HepG2 (cell line): ENCODE measurements around the gene IQCM. TPM values are rescaled to one million over a fixed set of nuclear protein-coding genes. Genes with fewer than 3 reads are reported as not detected.

Experiments used
- ATAC-seq: fragments of 200-7000 bp; cut with Tn5 transposase; 3 replicates; pipeline ENCODE4 v1.9.1; 2020; ENCODE audit warnings: mild to moderate bottlenecking, moderate library complexity
- BruUV-seq: library from RNA; stranded (reverse); fragments of 400-500 nt; replicated peaks from 2 replicates; lab custom pipeline; 2021; lab: Mats Ljungman, UMichigan
- CTCF ChIA-PET: fragments of 300-600 bp; formaldehyde crosslinking; extraction: SDS; loops from one replicate; lab custom pipeline; 2021; ENCODE audit warnings: low total read pairs, inconsistent platforms, low intra/inter-chr PET ratio; lab: Yijun Ruan, JAX
- POLR2A ChIA-PET: fragments of 350-600 bp; sonication (Branson Sonifier 250); formaldehyde crosslinking; loops from one replicate; lab custom pipeline; 2020; ENCODE audit warnings: antibody characterized with exemption, inconsistent platforms; lab: Yijun Ruan, JAX
- DNase-seq: peaks from one replicate; pipeline ENCODE4 v3.0.0-alpha.2; 2015; ENCODE audit warnings: low spot score
- FAIRE-seq: peaks from 3 replicates; lab custom pipeline; 2011; peaks lifted over from hg19 to GRCh38; lab: Jason Lieb, UNC
- H2AFZ ChIP-seq: one replicate; pipeline ENCODE4 v1.6.1; 2011; ENCODE audit warnings: low read length, inconsistent platforms
- H3K27ac ChIP-seq: fragments of 300-600 bp; 3 replicates; pipeline ENCODE4 v1.8.0; 2011; ENCODE audit warnings: mixed run types, mild to moderate bottlenecking, mixed read lengths, low read length, inconsistent platforms; ENCODE audit not compliant: insufficient read depth; ENCODE audit errors: extremely low read length
- H3K27me3 ChIP-seq, 2 experiments: fragments of 200-600 bp in 1 of 2; 2 replicates in 1 of 2; 3 replicates in 1 of 2; pipeline versions ENCODE4 v1.6.0 to v1.8.0; 2011; ENCODE audit warnings: low read length in 2 of 2, mild to moderate bottlenecking in 2 of 2, moderate library complexity in 2 of 2, inconsistent platforms in 1 of 2; ENCODE audit not compliant: insufficient read depth in 2 of 2, control insufficient read depth in 1 of 2
- H3K36me3 ChIP-seq, 2 experiments: fragments of 200-600 bp in 1 of 2; replicated peaks in 1 of 2; 2 replicates in 1 of 2; 3 replicates in 1 of 2; pipeline versions ENCODE4 v1.5.1 to v1.8.0; 2011; ENCODE audit warnings: low read length in 2 of 2, inconsistent platforms in 1 of 2; ENCODE audit not compliant: insufficient read depth in 2 of 2, control insufficient read depth in 1 of 2
- H3K4me1 ChIP-seq: 2 replicates; pipeline ENCODE4 v1.5.1; 2012; ENCODE audit warnings: low read length, inconsistent platforms; ENCODE audit not compliant: insufficient read depth
- H3K4me2 ChIP-seq: 2 replicates; pipeline ENCODE4 v1.6.0; 2011; ENCODE audit warnings: low read depth, low read length, inconsistent platforms
- H3K4me3 ChIP-seq, 3 experiments: fragments of 200-600 bp in 1 of 3; sonication (generic), shearing (Covaris generic) in 1 of 3; replicated peaks in 1 of 3; 2 replicates each; pipeline ENCODE4 v1.5.1; 2011 to 2016; ENCODE audit warnings: low read length in 3 of 3, inconsistent platforms in 2 of 3, low read depth in 2 of 3, mild to moderate bottlenecking in 2 of 3, control low read depth in 1 of 3, mixed read lengths in 1 of 3; ENCODE audit not compliant: insufficient read depth in 1 of 3
- H3K79me2 ChIP-seq: one replicate; pipeline ENCODE4 v1.6.1; 2011; ENCODE audit warnings: low read length, inconsistent platforms; ENCODE audit not compliant: insufficient read depth
- H3K9ac ChIP-seq: 2 replicates; pipeline ENCODE4 v1.6.0; 2011; ENCODE audit warnings: mild to moderate bottlenecking, low read depth, low read length, inconsistent platforms; ENCODE audit not compliant: insufficient read depth
- H3K9me3 ChIP-seq: 2 replicates; pipeline ENCODE4 v1.5.1; 2012; ENCODE audit warnings: mild to moderate bottlenecking, low read length
- H4K20me1 ChIP-seq: 2 replicates; pipeline ENCODE4 v1.6.0; 2011; ENCODE audit warnings: inconsistent platforms, mild to moderate bottlenecking, low read length, moderate library complexity; ENCODE audit not compliant: insufficient read depth
- ADNP ChIP-seq: sonication (generic); formaldehyde crosslinking; IDR thresholded peaks from 2 replicates; pipeline ENCODE4 v1.4.0; 2020; ENCODE audit warnings: missing genetic modification reagents
- ATF5 ChIP-seq: sonication (generic); formaldehyde crosslinking; IDR thresholded peaks from 2 replicates; pipeline ENCODE4 v1.4.0; 2020; ENCODE audit warnings: mild to moderate bottlenecking, low read depth, missing genetic modification reagents
- CREBL2 ChIP-seq: sonication (generic); formaldehyde crosslinking; IDR thresholded peaks from 2 replicates; pipeline ENCODE4 v1.8.1; 2023; ENCODE audit warnings: missing genetic modification reagents, mild to moderate bottlenecking, borderline replicate concordance
- DBP ChIP-seq: sonication (generic); formaldehyde crosslinking; IDR thresholded peaks from 2 replicates; pipeline ENCODE4 v1.4.0; 2020; ENCODE audit warnings: missing genetic modification reagents; ENCODE audit errors: not compliant biosample characterization
- HCFC1 ChIP-seq: fragments of 150-350 bp; IDR thresholded peaks from 2 replicates; pipeline ENCODE4 v1.6.1; 2014; ENCODE audit warnings: low read depth, low read length
- HDAC2 ChIP-seq: sonication (generic); formaldehyde crosslinking; IDR thresholded peaks from 2 replicates; pipeline ENCODE4 v1.4.0; 2020; ENCODE audit warnings: missing genetic modification reagents
- STAG1 ChIP-seq: sonication (generic); formaldehyde crosslinking; IDR thresholded peaks from 2 replicates; pipeline ENCODE4 v1.4.0; 2020; ENCODE audit warnings: missing genetic modification reagents
- TCF7L2 ChIP-seq: IDR thresholded peaks from 2 replicates; pipeline ENCODE4 v1.6.1; 2011; ENCODE audit warnings: mild to moderate bottlenecking, low read depth, low read length, moderate library complexity
- ZBTB1 ChIP-seq: sonication (generic); formaldehyde crosslinking; IDR thresholded peaks from 2 replicates; pipeline ENCODE4 v1.4.0; 2020; ENCODE audit warnings: missing genetic modification reagents, borderline replicate concordance
- ZNF317 ChIP-seq: sonication (generic); formaldehyde crosslinking; IDR thresholded peaks from 2 replicates; pipeline ENCODE4 v1.5.0; 2020; ENCODE audit warnings: mild to moderate bottlenecking, missing genetic modification reagents
- ZNF318 ChIP-seq: sonication (generic); formaldehyde crosslinking; IDR thresholded peaks from 2 replicates; pipeline ENCODE4 v1.4.0; 2020; ENCODE audit warnings: mild to moderate bottlenecking, missing genetic modification reagents
- ZNF446 ChIP-seq: sonication (generic); formaldehyde crosslinking; IDR thresholded peaks from 2 replicates; pipeline ENCODE4 v1.5.0; 2020; ENCODE audit warnings: mild to moderate bottlenecking, missing genetic modification reagents
- ZNF605 ChIP-seq: sonication (generic); formaldehyde crosslinking; IDR thresholded peaks from 2 replicates; pipeline ENCODE4 v1.8.0; 2022; ENCODE audit warnings: mild to moderate bottlenecking, missing genetic modification reagents
- WGBS: methylation state at CpG from one replicate; pipeline ENCODE4 v1.1.6; 2017; ENCODE audit warnings: low lambda C conversion rate; 5-methylcytosine and 5-hydroxymethylcytosine counted together
- in situ Hi-C: cut with HindIII; loops from 2 replicates; pipeline ENCODE4 v1.10.0; 2017; ENCODE audit warnings: low pct_unique_long_range_greater_than_20kb; ENCODE audit not compliant: extremely low pct_ligation_motif_present
- intact Hi-C: fragments of 100-400 bp; cut with micrococcal nuclease; formaldehyde crosslinking; loops from one replicate; pipeline ENCODE4 v1.10.0; 2022; ENCODE audit not compliant: unreplicated experiment
- polyA plus RNA-seq, 8 experiments: library from polyadenylated mRNA; depleted of rRNA in 3 of 8; stranded (reverse) in 7 of 8; unstranded in 1 of 8; fragments of >200 nt; fragmentation: Illumina TruSeq in 4 of 8; extraction: Trizol in 4 of 8; gene quantifications; 2 replicates each; pipeline versions ENCODE4 v1.2.1 to v1.2.3, GENCODE V29; 2011 to 2016; ENCODE audit warnings: low read depth in 4 of 8, missing spikeins in 1 of 8, mixed read lengths in 1 of 8; ENCODE audit not compliant: insufficient read depth in 1 of 8
- total RNA-seq, 5 experiments: library from RNA; depleted of rRNA; stranded (reverse); fragments of >200 nt; fragmentation: Illumina TruSeq; extraction: Trizol; gene quantifications; 2 replicates each; pipeline ENCODE4 v1.2.3, GENCODE V29; 2016; ENCODE audit warnings: low read depth in 1 of 5

The IQCM gene
- total and polyA plus RNA-seq, 2 of the 13 experiments (the other 11 are each of a cell fraction or from before 2014, with no cell fraction given) = not detected

DNA sequence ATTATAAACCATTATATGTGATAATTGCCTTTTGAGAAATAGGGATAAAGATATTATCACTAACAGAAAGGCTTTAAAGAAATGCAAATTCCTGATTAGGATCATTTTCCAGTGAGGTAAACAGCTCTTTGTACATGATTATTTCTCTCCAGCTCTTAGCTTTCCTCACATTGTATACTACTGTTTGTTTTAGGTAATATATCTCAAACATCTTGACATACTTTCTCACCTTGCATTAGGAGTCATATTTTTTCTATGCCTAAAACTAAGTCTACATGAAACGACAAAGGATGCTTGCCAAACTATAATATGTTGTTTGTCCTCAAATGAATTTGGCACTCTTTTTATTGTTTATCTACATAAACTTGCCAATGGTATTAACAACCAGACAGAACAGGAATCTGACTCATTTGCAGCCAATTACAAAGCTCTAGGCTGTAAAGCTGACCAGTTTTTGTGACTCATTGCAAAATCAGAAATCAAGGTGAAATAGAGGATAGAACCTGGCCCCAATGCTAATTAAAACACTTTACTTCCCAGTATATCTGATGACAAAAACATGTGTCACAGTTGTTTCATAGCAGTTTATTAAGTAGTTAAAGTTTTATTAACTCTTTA is 107.0 kb downstream of the IQCM start:
- Histone ChIP-seq H2AFZ (no peak overlapping the region), H3K27ac (no peak overlapping the region), H3K36me3 (no peaks in the 10 kb centered on the region), H3K4me3 (no peak overlapping the region), H3K4me1 (no peaks in the 10 kb centered on the region), H3K9ac (no peak overlapping the region), H3K27me3 (no peaks in the 10 kb centered on the region), H3K9me3 (no peaks in the 10 kb centered on the region), H4K20me1 (no peaks in the 10 kb centered on the region), H3K4me2 (no peak overlapping the region), H3K79me2 (no peaks in the 10 kb centered on the region)
- WGBS = 0% methylated on average over 1 of the region's 1 CpG
- ChIA-PET CTCF (no interaction called here), POLR2A (no interaction called here)
- no peak for DNase-seq
- in situ Hi-C loops (no loop called here), intact Hi-C loops (no loop called here)
- BruUV-seq = no TSS peak
- ATAC-seq = no peak
- no peak for FAIRE-seq
- TF ChIP-seq TCF7L2 (no peak), ZNF605 (CRISPR knock-in tag) (no peak), ZBTB1 (no peak), STAG1 (CRISPR knock-in tag) (no peak), CREBL2 (CRISPR knock-in tag) (no peak), HDAC2 (CRISPR knock-in tag) (no peak), ADNP (no peak), ZNF446 (CRISPR knock-in tag) (no peak), ZNF318 (no peak), DBP (no peak), HCFC1 (no peak), ATF5 (no peak), ZNF317 (CRISPR knock-in tag) (no peak)
